GM18858 (cell line): ENCODE data around the gene GABBR2.

Experiments
- ATAC-seq: cut with Tn5 transposase; IDR thresholded peaks from one replicate; pipeline ENCODE4 v1.9.1; 2021; ENCODE audit not compliant: unreplicated experiment

GABBR2 gene

GRCh38 chr9:98572054-98572627, 136.6 kb downstream of the GABBR2 start:
- no peak for ATAC-seq

GRCh38 chr9:98571643-98572042, 137.1 kb downstream of the GABBR2 start:
- ATAC-seq: no peak

- no peak for ATAC-seq
Observed at GRCh38 chr9:98570663-98571440, 137.9 kb downstream of the GABBR2 start.

- ATAC-seq: no peak
Observed at GRCh38 chr9:98570055-98570454, 138.7 kb downstream of the GABBR2 start.

GRCh38 chr9:98569491-98569890, 139.2 kb downstream of the GABBR2 start:
- no peak for ATAC-seq

- no peak for ATAC-seq
Observed at GRCh38 chr9:98568909-98569469, 139.7 kb downstream of the GABBR2 start.

GRCh38 chr9:98568234-98568908, 140.4 kb downstream of the GABBR2 start:
- ATAC-seq: no peak

- ATAC-seq: no peak
Observed at GRCh38 chr9:98567540-98568233, 141.0 kb downstream of the GABBR2 start.

- no peak for ATAC-seq
Observed at GRCh38 chr9:98565152-98566135, 143.3 kb downstream of the GABBR2 start.

GRCh38 chr9:98564714-98565113, 144.0 kb downstream of the GABBR2 start:
- ATAC-seq: no peak

- ATAC-seq: no peak
Observed at GRCh38 chr9:98563988-98564387, 144.7 kb downstream of the GABBR2 start.

- no peak for ATAC-seq
Observed at GRCh38 chr9:98563212-98563907, 145.4 kb downstream of the GABBR2 start.

- no peak for ATAC-seq
Observed at GRCh38 chr9:98559561-98559960, 149.2 kb downstream of the GABBR2 start.

- no peak for ATAC-seq
Observed at GRCh38 chr9:98558575-98558974, 150.2 kb downstream of the GABBR2 start.

- ATAC-seq: no peak
Observed at GRCh38 chr9:98556511-98556910, 152.2 kb downstream of the GABBR2 start.

- no peak for ATAC-seq
Observed at GRCh38 chr9:98555651-98556465, 152.9 kb downstream of the GABBR2 start.

- no peak for ATAC-seq
Observed at GRCh38 chr9:98554752-98555151, 154.0 kb downstream of the GABBR2 start.

- no peak for ATAC-seq
Observed at GRCh38 chr9:98552331-98552730, 156.4 kb downstream of the GABBR2 start.
